ENCODE data around the gene PMEPA1.
A peak's percentile ranks its signal among the peaks of the same experiment; 100 is the strongest.

PMEPA1 gene

GRCh38 chr20:57736738-57737347 lies 27.0 kb upstream of the PMEPA1 start:
- no peak for DNase-seq

- no peak for DNase-seq
Observed at GRCh38 chr20:57735831-57736737, 26.3 kb upstream of the PMEPA1 start.

- DNase-seq: no peak
Observed at GRCh38 chr20:57734754-57735153, 24.9 kb upstream of the PMEPA1 start.

GRCh38 chr20:57732226-57732625 lies 22.4 kb upstream of the PMEPA1 start:
- DNase-seq: no peak

GRCh38 chr20:57728762-57729161 lies 18.9 kb upstream of the PMEPA1 start:
- DNase-seq: no peak

GRCh38 chr20:57727863-57728262 lies 18.0 kb upstream of the PMEPA1 start:
- DNase-seq: no peak

GRCh38 chr20:57725636-57726035 lies 15.8 kb upstream of the PMEPA1 start:
- no peak for DNase-seq

- DNase-seq: no peak
Observed at GRCh38 chr20:57724610-57725405, 15.0 kb upstream of the PMEPA1 start.

- DNase-seq: no peak
Observed at GRCh38 chr20:57723816-57724215, 14.0 kb upstream of the PMEPA1 start.

- no peak for DNase-seq
Observed at GRCh38 chr20:57719951-57720350, 10.1 kb upstream of the PMEPA1 start.

GRCh38 chr20:57718490-57719009 lies 8.7 kb upstream of the PMEPA1 start:
- peak; percentile 92 for DNase-seq

- no peak for DNase-seq
Observed at GRCh38 chr20:57717797-57718196, 8.0 kb upstream of the PMEPA1 start.

GRCh38 chr20:57716901-57717300 lies 7.1 kb upstream of the PMEPA1 start:
- DNase-seq: no peak

GRCh38 chr20:57716202-57716601 lies 6.4 kb upstream of the PMEPA1 start:
- no peak for DNase-seq

GRCh38 chr20:57715268-57715904 lies 5.6 kb upstream of the PMEPA1 start:
- DNase-seq: no peak

GRCh38 chr20:57714409-57715267 lies 4.8 kb upstream of the PMEPA1 start:
- DNase-seq: no peak

GRCh38 chr20:57713951-57714350 lies 4.1 kb upstream of the PMEPA1 start:
- no peak for DNase-seq

GRCh38 chr20:57713505-57713903 lies 3.7 kb upstream of the PMEPA1 start:
- no peak for DNase-seq

- no peak for DNase-seq
Observed at GRCh38 chr20:57712851-57713504, 3.2 kb upstream of the PMEPA1 start.

GRCh38 chr20:57712341-57712740 lies 2.5 kb upstream of the PMEPA1 start:
- no peak for DNase-seq

- DNase-seq: no peak
Observed at GRCh38 chr20:57711826-57712225, 2.0 kb upstream of the PMEPA1 start.

All from activated CD8-positive, alpha-beta memory T cell treated with anti-CD3 and anti-CD28 coated beads, Interleukin-2, amount 50 U/mL, for 48 hours (primary cell).